T-helper 17 cell (primary cell): ENCODE results near the gene EMC9. TPM values are rescaled to one million over a fixed set of nuclear protein-coding genes. Genes with fewer than 3 reads are reported as not detected.
"Not testable (repeated sequence)": the region's sequence is repeated elsewhere in the genome, so short reads cannot be mapped to it uniquely, and the experiment has no call there.

ENCODE experiments used
- ATAC-seq: fragments of 150-1000 bp; cut with Tn5 transposase; 2 replicates; pipeline ENCODE4 v1.10.0; 2021; ENCODE audit warnings: mild to moderate bottlenecking, moderate library complexity
- DNase-seq, 3 donors: peaks; one replicate each; pipeline versions ENCODE4 v3.0.0 to v3.0.0-alpha.2; 2020 to 2021
- H3K9me3 ChIP-seq: one replicate; pipeline ENCODE4 v1.7.0; 2013; ENCODE audit warnings: low read length, mild to moderate bottlenecking; ENCODE audit not compliant: control insufficient read depth, poor library complexity, severe bottlenecking
- H3K27ac Mint-ChIP-seq: one replicate; pipeline ENCODE4 v1.8.0; 2022; ENCODE audit warnings: mild to moderate bottlenecking, moderate library complexity, mixed read lengths
- H3K27me3 Mint-ChIP-seq: one replicate; pipeline ENCODE4 v1.8.0; 2022; ENCODE audit warnings: mixed read lengths
- H3K36me3 Mint-ChIP-seq: one replicate; pipeline ENCODE4 v1.8.0; 2022; ENCODE audit warnings: low read depth, mixed read lengths
- H3K4me1 Mint-ChIP-seq: one replicate; pipeline ENCODE4 v1.8.0; 2022; ENCODE audit warnings: mild to moderate bottlenecking, mixed read lengths
- H3K4me3 Mint-ChIP-seq: one replicate; pipeline ENCODE4 v1.8.0; 2022; ENCODE audit warnings: mild to moderate bottlenecking, moderate library complexity, mixed read lengths
- total RNA-seq, 4 donors: library from RNA in 2 of 4; stranded (reverse) in 2 of 4; gene quantifications; one replicate each; pipeline ENCODE4 v1.2.3 and lab custom pipeline; 2022 to 2026

Gene EMC9
- total RNA-seq, 2 donors from 2014 or later, result 8.3 to 9.7 TPM

DNA sequence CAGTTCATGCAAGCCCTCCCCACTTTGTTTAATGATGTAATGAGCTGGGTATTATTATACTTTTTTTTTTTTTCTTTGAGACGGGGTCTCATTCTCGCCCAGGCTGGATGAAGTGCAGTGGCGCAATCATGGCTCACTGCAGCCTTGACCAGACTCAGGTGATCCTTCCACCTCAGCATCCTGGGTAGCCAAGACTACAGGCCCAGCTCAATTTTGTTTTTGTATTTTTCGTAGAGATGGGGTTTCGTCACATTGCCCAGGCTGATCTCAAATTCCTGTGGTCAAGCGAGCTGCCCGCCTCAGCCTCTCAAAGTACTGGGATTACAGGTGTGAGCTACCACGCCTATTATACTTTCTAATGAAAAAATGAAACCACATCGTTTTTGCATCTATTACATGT is 31.3 kb downstream of the EMC9 start:
- no peaks in the 10 kb centered on the region for H3K9me3 ChIP-seq
- ATAC-seq (no peak), DNase-seq (no peak)
- peaks cover 8% of the 10 kb centered on the region for H3K4me1 Mint-ChIP-seq
- H3K27ac Mint-ChIP-seq, result peak overlapping the region; percentile 29
- no peak overlapping the region for H3K4me3 Mint-ChIP-seq
- no peaks in the 10 kb centered on the region for H3K27me3 Mint-ChIP-seq
- H3K36me3 Mint-ChIP-seq, result no peaks in the 10 kb centered on the region

GRCh38 chr14:24108336-24108874 is 33.0 kb downstream of the EMC9 start:
- H3K27ac Mint-ChIP-seq, result peak overlapping the region; percentile 90
- peaks cover 5% of the 10 kb centered on the region for H3K4me1 Mint-ChIP-seq
- DNase-seq (no peak), ATAC-seq (no peak)
- H3K9me3 ChIP-seq, result no peaks in the 10 kb centered on the region
- no peak overlapping the region for H3K4me3 Mint-ChIP-seq
- H3K27me3 Mint-ChIP-seq, result no peaks in the 10 kb centered on the region
- H3K36me3 Mint-ChIP-seq, result no peaks in the 10 kb centered on the region

DNA sequence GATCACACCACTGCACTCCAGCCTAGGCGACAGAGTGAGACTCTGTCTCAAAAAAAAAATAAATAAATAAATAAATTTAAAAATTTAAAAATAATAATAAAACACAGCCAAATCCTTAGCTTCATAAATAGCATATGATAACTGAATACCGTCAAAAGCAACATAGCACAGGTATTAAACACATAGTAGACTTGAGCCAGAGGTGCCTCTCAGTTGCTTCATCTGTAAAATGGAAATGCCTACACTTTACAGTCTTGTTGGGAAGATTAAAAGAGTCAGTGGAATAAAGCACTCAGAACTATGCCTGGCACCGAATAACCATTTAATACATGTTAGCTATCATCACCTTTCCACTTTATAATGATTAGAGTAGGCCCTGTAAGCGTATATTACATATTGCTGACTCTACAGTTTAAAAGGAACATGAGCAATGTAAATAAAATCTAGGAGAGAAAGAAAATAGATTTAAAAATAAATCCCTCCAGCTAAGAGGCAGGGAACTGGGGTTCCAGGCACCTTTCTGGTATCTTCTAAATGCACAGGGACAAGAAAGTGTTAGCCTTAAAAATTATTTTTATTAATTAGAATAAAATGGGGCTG is 34.6 kb downstream of the EMC9 start:
- no peaks in the 10 kb centered on the region for H3K9me3 ChIP-seq
- Mint-ChIP-seq H3K27ac (no peak overlapping the region), H3K27me3 (no peaks in the 10 kb centered on the region), H3K36me3 (no peaks in the 10 kb centered on the region), H3K4me1 (peaks cover 5% of the 10 kb centered on the region), H3K4me3 (no peak overlapping the region)
- ATAC-seq (no peak), DNase-seq (no peak)

GRCh38 chr14:24105609-24106239 is 35.7 kb downstream of the EMC9 start:
- H3K9me3 ChIP-seq, H3K4me1 Mint-ChIP-seq, H3K4me3 Mint-ChIP-seq, DNase-seq, H3K36me3 Mint-ChIP-seq, ATAC-seq, H3K27me3 Mint-ChIP-seq: not testable (repeated sequence)
- peak overlapping the region; percentile 34 for H3K27ac Mint-ChIP-seq

GRCh38 chr14:24103451-24103850 is 37.9 kb downstream of the EMC9 start:
- Mint-ChIP-seq H3K4me1 (peaks cover 3% of the 10 kb centered on the region), H3K27ac (peak overlapping the region; percentile 19), H3K36me3 (no peaks in the 10 kb centered on the region), H3K27me3 (no peaks in the 10 kb centered on the region), H3K4me3 (no peak overlapping the region)
- ATAC-seq, result no peak
- no peaks in the 10 kb centered on the region for H3K9me3 ChIP-seq
- no peak for DNase-seq

- H3K27me3 Mint-ChIP-seq, result no peaks in the 10 kb centered on the region
- H3K4me1 Mint-ChIP-seq, result peaks cover 3% of the 10 kb centered on the region
- no peaks in the 10 kb centered on the region for H3K36me3 Mint-ChIP-seq
Measured at GRCh38 chr14:24102357-24103048, 38.9 kb downstream of the EMC9 start.

GRCh38 chr14:24100982-24101494 is 40.4 kb downstream of the EMC9 start:
- Mint-ChIP-seq H3K36me3 (no peaks in the 10 kb centered on the region), H3K27ac (no peak overlapping the region), H3K27me3 (no peaks in the 10 kb centered on the region), H3K4me3 (no peak overlapping the region), H3K4me1 (peaks cover 8% of the 10 kb centered on the region)
- H3K9me3 ChIP-seq, result no peaks in the 10 kb centered on the region
- DNase-seq (no peak), ATAC-seq (no peak)

More at GRCh38 chr14:24102357-24103048, 38.9 kb downstream of the EMC9 start:
- no peaks in the 10 kb centered on the region for H3K9me3 ChIP-seq
- no peak overlapping the region for H3K4me3 Mint-ChIP-seq
- ATAC-seq (no peak), DNase-seq (no peak)
- peak overlapping the region; percentile 19 for H3K27ac Mint-ChIP-seq

GRCh38 chr14:24100197-24100981 is 41.0 kb downstream of the EMC9 start:
- Mint-ChIP-seq H3K4me3 (no peak overlapping the region), H3K27ac (peak overlapping the region; percentile 45), H3K27me3 (no peaks in the 10 kb centered on the region), H3K36me3 (no peaks in the 10 kb centered on the region), H3K4me1 (peaks cover 13% of the 10 kb centered on the region)
- no peaks in the 10 kb centered on the region for H3K9me3 ChIP-seq
- no peak for ATAC-seq
- DNase-seq, result no peak

DNA sequence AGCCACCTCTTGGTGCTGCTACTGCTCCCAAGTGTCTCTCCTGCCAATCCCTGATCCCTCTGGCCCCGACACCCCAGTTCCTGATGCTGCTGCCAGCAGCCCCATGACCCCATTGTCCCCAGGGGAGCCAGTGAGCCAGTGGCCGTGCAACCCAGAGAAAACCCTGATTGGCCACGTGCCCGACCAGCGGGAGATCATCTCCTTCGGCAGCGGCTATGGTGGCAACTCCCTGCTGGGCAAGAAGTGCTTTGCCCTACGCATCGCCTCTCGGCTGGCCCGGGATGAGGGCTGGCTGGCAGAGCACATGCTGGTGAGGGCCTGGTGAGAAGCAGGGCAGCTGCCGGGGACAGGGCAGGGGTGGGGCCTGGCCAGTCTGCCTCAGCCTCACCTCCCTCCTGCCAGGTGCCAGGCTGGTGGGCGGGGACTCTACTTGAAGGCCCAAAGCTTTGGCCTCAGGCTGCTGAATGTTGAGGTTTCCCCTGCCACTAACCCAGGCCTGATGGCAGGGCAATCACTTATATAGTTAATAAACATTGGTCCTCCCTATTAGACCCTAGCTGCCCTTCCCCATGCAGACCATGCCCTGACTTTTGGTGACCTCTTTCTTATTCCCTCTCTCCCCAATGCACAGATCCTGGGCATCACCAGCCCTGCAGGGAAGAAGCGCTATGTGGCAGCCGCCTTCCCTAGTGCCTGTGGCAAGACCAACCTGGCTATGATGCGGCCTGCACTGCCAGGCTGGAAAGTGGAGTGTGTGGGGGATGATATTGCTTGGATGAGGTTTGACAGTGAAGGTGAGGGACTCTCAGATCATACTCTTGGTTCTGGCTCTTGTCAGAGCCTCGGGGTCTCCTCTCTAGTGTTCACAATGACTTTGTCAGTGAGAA is 42.2 kb downstream of the EMC9 start:
- DNase-seq, result no peak
- no peaks in the 10 kb centered on the region for H3K9me3 ChIP-seq
- Mint-ChIP-seq H3K4me3 (no peak overlapping the region), H3K4me1 (peaks cover 21% of the 10 kb centered on the region), H3K36me3 (no peaks in the 10 kb centered on the region), H3K27me3 (no peaks in the 10 kb centered on the region), H3K27ac (peak overlapping the region; percentile 45)
- no peak for ATAC-seq

DNA sequence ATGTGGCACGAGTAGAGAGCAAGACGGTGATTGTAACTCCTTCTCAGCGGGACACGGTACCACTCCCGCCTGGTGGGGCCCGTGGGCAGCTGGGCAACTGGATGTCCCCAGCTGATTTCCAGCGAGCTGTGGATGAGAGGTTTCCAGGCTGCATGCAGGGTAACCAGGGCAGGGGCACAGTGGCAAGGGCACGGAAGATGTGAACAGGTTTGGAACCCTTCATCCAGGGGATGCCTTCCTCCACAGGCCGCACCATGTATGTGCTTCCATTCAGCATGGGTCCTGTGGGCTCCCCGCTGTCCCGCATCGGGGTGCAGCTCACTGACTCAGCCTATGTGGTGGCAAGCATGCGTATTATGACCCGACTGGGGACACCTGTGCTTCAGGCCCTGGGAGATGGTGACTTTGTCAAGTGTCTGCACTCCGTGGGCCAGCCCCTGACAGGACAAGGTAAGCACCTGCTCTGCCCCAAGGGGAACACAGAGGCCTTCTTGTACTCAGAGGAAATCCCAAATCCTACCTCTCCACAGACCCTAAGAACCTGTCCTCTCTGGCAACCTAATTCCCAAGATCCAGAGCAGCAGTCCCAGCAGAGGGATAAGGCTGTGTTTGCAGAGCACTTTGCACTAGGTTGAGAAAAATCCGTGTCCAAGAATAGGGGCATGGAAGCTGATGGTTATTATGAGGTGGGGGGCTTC is 43.0 kb downstream of the EMC9 start:
- no peaks in the 10 kb centered on the region for H3K27me3 Mint-ChIP-seq
- H3K4me1 Mint-ChIP-seq, result peaks cover 24% of the 10 kb centered on the region
- no peaks in the 10 kb centered on the region for H3K36me3 Mint-ChIP-seq
- H3K9me3 ChIP-seq, result no peaks in the 10 kb centered on the region
- no peak overlapping the region for H3K4me3 Mint-ChIP-seq
- DNase-seq, result no peak
- no peak overlapping the region for H3K27ac Mint-ChIP-seq
- ATAC-seq, result no peak

DNA sequence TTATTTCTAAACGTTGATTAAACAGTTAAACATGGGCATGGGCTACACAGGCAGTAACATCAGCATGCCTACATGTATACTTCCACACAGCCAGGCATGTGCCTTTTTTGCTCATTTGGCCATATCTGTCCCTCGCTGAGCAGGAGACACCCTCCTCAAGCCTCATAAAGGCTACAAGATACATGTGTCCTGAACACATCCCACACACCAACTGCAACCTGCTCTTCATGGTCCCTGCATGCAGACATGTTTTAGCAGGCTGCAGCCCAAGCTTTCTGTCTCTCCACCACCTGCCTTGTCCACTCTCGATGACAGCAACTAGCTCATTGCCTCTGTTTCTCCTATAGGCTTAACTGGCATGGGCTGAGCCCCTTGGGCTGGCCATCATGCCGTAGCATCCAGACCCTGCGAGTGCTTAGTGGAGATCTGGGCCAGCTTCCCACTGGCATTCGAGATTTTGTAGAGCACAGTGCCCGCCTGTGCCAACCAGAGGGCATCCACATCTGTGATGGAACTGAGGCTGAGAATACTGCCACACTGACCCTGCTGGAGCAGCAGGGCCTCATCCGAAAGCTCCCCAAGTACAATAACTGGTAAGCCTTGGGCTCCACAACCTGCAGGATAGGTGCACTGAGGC is 44.7 kb downstream of the EMC9 start:
- Mint-ChIP-seq H3K27me3 (no peaks in the 10 kb centered on the region), H3K36me3 (no peaks in the 10 kb centered on the region), H3K4me1 (peaks cover 28% of the 10 kb centered on the region), H3K27ac (peak overlapping the region; percentile 19), H3K4me3 (peak overlapping the region; percentile 60)
- H3K9me3 ChIP-seq, result no peaks in the 10 kb centered on the region
- ATAC-seq (no peak), DNase-seq (no peak)
